ENCODE results near the gene COL6A3.

COL6A3 gene

DNA sequence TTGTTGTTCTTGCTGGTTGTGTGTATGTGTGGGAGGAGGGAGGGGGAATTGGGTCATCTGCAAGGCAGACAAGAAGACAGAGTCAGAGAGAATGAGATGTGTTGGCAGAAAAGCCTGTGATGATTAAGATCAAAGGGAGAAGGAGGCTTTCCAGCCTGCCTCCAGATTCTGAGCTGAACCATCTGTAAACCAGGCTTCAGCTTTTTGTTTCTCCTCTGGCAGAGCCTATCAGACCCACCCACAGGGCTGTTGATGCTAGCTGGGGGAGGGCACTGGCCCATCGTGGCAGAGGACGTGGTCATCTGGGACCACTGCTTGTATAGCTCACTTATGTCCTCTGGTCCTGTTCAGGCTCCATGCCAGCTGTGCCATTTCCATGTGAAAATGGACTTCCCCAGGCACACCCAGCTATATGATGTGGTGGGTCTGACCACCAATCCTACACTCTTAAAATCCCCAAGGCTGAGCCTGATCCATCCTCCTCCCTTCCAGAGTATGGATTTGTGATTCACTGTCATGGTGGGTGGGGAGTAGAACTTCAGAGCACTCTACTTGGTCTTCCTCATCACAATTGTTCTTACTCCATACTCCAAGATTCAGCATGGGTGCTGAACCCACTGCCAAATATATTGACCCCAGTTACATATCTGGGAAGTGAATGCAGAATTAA, 27.8 kb upstream of the COL6A3 start:
- DNase-seq = peak; percentile 50

DNA sequence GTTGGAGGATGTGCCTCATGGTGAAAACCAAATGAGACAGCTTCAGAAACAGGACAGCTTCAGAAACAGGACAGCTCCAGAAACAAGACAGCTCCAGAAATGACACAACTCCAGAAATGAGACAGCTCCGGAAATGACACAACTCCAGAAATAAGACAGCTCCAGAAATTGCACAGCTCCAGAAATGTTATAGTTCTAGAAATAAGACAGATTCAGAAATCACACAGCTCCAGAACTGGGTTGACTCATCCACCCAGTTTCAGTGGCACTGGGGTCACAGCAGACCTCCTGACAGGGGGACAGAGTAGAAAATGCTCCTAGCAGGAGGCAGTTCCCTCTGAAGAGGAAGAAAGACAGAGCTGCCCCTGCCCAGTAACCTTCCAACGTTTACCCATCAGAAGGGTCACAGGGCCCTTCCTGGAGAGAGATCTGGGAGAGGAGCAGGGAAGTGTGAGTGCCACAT, 26.9 kb upstream of the COL6A3 start:
- no peak for DNase-seq

DNA sequence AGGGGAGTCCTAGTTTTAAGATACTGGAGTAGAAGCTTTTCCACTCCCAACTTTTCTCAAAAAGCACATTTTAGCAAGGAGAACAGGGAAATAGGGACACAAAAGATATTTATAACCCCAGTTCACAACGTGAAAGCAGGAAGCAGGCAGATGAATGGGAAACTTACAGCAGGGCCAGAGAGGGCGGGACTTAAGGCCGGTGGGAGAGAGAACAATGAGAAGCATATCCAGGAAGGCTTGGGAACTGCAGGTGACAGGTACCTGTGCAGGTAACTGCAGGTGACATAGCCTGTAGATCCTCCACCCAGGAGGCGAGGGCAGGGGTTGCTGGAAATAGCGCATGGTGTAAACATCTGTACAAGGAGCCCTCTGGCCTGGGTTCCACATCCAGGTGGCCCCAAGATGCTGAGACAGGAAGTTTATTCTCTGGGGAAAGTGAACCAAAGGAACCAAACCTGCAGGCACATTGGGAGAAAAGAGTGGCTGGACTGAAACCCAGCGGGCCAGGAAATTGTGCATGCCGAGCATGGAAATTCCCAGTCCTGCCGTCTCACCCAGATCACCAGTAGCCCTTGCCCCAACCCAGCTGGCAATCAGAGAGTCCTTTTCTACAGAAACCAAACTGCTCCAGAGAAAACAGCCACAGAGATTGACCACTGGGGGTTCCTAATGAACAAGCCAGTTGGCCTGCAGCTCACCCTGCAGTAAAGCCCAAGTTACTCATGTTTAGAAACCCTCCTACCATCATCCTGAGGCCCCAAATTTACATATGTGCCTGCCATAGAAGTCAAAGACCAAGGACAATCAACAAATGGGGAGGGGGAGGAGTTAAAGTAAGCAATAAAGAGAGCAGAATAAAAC, 24.3 kb upstream of the COL6A3 start:
- no peak for DNase-seq

DNA sequence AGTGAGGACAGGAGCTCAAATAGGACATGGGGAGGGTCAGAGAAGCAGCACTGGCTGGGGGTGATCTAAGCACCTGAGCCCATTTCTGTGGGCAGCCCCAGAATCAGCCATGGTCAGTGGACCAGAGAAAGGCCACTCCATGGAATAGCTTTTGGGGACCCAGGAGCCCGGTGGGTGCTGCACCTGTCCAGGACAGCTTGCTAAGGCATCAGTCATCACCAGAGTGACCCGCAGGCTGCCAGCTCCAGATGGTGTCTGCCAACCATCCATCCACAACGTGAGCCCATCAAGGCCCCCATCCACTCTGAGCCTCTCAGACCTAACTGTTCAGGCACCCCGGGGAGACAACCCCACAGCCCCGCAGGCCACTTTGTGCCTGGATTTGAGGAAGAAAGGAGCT, 23.6 kb upstream of the COL6A3 start:
- DNase-seq = no peak

DNA sequence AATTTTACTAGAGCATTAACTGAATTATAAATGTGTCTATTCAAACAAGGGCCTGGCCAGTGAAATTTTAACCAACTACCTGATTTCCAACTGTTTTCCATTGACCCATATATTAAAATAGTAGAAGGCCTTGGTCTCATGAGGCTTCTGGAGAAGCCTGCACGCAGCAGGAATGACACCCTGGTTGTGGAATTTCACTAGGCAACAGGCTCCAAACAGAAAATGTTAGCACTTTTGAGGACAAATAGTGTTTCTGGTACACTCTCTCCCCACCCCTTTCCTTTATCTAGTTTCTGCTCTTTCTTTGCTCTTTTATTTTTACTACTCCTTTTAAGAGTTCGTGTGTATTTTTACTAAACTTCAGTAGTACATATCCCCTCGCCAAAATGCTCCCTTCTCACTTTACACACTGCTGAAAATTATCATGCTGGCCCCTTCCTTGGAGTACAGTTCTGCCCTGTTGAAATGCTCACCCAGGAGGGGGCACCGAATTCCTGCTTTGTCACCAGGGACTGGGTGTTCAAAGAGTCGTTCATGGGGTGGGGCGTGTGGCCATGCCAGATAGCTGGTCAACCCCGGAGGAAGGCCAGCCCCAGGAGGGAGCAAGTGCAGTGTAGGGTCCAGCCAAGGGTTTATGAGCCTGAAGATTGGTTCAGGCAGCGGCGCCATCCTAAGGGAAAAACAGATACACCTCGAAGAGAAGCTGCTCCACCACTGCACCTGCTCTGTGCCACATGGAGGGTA, 22.1 kb upstream of the COL6A3 start:
- DNase-seq = no peak

DNA sequence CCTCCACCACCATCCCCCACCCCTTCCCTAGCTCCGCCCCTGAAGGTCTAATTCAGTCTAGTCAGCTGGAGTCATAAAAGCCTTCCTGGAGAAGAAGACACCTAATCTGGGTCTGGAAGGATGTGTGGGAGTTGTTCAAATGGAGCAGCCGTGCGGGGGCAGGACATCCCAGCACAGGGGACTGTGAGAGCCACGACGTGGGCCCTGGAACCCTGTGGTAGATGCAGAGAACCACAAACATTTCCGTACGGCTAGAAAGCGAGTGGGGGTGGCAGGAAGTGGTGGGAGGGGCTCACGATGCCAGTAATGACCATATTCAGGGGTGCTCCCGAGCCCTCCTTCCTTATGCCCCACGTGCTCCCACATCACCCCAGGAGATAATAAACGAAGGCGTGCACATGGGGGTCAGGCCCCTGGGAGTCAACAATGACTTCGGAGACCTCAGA, 20.9 kb upstream of the COL6A3 start:
- peak; percentile 76 for DNase-seq

DNA sequence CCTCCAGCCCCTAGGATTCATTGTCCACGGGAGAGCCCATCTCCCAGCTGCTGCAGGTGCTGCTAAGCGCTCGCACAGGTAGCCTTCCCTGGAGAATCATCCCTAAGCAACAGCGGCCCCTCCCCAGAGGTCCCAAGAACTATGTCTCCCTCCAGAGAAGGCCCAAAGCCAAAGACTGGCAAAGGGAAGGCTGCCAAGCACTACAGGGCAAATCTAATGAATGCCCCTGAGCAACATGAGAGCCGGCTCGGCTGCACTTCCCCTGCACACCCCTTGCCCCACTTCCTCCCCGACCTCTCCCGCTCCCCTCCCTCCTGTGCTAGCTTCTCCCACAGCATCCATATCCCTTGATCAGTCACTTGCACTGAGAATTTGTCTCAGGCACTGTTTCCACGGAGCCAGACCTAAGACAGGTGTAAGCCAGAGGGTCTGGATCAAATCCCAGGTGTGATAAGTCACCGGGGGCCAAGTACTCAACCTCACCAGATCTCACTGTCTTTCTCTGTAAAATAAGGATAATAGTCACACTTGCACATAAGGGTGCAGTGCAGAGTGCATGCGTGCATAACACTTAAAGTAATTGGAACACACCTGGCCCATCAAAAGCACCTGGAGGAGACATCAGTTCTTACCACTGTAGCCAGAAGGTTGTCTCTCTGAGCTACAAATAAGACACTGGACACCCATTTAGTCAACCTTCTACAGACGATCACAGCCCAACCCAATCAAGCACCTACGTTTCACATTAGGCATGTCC, 20.1 kb upstream of the COL6A3 start:
- no peak for DNase-seq

DNA sequence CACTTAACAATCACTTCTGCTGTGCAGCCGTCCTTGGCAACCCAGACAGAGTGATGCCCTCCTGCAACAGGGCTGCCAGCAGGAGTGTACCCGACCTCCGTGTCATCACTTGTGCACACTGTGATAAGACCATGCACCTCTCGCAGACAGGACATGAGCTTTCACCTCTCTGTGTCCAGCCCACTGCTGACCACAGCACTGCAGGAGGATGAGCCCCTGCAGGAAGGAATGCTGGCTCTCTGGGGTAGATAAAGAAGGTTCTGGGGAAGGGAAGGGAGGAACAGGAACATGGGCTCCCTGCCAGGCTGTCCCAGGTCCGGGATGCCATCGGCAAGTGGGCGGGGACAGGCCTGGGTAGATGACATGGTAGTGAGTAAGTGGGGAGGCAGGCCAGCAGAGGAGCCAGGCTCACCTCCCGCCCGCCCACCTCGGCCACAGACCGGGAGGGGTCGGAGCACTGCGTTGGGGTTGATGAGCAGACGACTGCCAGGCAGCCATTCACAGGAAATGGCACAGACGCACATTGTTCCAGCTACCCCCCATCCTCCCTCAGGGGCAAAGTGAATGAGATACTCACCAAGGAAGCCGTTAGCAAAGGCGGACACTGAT, 18.6 kb upstream of the COL6A3 start:
- DNase-seq = peak; percentile 72

DNA sequence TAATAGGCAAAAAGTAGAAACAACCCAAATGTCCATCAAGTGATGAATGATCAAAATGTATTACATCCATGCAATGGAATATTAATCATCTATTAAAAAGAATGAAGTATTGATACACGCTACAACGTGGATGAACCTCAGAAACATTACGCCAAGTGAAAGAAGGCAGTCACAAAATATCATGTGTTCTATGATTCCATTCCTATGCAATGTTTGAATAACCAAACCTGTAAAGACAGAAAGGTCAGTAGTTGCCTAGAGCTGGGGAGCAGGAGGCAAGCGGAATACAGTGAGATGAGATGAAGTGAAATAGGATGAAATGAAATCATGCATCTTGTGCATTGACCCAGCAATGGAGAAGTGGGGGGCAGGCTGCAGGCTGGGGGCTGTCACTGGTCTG, 17.9 kb upstream of the COL6A3 start:
- DNase-seq = no peak

DNA sequence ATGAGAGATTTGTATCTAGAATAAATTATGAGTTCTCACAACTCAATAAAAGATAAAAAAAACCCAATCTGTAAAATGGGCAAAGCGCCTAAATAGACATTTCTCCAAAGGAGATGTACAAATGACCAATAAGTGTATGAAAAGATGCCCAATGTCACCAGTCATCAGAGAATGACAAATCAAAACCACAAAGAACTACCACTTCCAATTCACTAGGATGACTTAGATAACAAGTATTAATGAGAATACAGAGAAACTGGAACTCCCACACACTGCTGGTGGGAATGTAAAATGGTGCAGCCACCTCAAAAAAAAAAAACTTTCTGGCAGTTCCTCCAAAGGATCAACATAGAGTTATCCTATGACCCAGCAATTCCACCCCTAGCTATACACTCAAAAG, 17.4 kb upstream of the COL6A3 start:
- no peak for DNase-seq

DNA sequence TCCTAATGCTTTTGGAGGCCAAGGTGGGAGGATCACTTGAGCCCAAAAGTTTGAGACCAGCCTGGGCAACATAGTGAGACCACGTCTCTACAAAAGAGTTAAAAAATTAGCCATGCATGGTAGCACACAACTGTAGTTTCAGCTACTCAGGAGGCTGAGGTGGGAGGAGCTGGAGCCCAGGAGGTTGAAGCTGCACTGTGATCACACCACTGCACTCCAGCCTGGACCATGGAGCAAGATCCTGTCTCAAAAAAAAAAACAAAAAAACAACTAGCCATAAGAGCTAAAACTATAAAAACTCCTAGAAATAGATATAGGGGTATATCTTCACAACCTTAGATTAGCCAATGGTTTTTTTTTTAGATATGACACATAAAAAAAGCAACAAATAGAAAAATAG, 16.9 kb upstream of the COL6A3 start:
- no peak for DNase-seq

DNA sequence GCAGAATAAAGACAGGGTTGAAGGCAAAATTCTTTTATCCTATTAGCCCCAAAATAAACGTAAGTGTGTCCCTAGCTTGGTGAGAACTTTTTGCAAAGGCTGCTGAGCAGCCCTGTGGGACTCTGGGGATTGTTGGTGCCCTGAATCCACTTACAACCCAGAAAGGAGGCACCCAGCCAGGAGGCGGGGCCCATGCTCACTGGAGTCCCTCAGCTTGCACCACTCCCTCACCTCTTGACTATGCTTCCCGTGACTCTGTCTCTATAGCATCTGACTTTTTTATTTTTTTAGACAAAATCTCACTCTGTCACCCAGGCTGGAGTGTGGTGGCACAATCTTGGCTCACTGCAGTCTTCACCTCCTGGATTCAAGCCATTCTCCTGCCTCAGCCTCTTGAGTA, 15.8 kb upstream of the COL6A3 start:
- peak; percentile 22 for DNase-seq

DNA sequence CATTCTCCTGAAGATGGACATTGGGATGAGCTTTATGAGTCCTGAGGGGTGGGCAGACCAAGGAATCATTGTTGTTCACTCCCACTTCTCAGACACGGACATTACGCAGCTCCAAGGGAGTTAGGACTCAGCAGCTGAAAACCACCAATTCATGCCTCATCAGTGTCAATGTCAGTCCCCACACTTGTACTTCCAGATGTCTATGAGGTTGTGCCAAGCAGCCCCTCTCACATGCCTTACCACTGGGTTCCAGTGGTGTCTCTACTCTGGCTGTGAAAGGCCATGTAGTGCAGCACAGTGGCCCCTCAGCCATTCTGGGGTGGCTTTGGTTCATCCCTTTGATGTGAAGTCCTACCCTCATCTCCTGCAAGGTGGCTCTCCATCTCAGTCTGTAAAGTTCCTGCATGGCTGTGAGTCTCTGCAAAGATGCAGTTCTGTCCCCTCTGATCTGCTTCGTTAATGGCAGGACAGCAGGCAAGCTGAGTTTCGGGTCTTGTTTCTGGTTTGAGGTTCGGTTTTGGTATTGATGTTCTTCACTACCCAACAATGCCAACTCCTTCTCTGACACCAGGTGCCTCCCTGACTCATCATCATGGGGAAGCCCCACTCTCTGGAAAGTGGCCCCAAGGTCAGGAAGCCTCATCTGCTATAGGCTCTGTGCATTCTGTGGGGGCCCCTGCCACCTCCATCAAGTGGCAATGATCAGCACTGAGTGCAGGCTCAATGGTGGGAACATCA, 14.0 kb upstream of the COL6A3 start:
- DNase-seq = peak; percentile 34

DNA sequence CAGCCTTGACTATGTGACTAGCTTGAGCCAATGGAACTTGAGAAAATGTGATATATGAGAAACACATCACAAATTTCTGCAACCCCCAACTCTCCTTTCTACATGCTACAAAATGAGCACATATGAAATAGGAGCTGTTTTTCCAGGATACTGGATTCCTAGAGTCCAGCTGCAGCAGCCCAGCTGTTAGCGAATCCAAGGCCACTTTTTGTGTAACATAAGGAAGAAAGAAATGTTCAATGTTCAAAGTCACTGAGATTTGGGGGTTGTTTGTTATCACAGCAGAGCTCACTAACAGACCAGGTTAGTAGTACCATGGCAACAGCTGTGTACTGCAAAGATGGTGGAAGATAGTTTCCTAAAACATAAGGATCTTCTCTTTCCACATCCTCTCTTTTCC, 12.6 kb upstream of the COL6A3 start:
- DNase-seq = no peak

DNA sequence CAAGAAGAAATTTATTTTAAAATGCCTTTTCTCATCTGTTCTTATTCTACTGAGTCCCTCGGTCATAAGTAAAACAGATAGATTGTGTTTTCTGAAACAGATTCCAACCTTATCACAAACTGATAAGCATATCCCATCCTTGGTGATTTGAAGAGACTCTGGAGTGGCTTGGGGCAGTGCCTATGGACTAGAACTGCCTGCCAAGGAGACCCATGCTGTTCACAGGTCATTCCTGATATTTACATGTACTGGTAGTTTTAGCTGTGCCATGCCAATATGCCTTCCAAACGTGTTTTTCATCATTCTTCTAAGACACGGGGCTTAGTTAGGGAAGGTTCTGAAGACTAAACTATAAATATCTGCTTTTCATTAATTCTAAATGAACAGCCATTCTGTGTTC, 11.4 kb upstream of the COL6A3 start:
- DNase-seq = no peak

DNA sequence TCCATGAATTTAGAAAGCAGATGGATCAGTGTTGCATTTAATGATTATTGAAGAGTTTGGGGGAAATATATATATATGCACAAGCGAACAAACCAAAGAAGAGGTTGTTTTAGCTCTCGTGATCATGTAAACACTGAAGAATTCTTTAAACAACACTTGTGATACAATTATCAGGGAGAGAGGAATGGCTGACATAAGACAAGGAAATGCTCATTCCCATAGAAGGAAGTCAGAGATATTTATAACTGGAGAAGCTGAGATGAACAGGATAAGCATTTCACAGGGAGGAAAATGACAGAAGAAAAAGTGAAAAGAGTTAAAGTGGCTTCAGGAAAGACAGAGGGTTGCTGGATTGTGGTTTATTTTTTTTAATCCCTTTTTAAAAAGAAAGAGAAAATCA, 10.6 kb upstream of the COL6A3 start:
- no peak for DNase-seq

DNA sequence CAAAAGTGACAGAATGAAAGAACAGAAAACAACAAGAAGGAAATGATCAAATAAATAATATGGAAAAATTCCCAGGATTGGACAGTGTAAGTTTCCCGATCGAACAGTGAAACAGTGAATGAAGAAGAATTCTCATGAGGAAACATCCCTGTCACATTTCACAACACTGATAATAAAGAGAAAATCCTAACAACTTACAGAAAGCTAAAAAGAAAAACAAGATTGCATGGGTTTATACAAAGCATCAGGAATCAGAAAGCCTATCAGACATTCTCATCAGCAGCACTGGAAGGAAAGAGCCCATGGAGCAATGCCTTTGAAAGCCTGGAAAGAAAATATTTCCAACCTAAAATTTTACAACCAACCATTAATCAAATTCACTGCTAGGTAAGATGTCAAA, 9.9 kb upstream of the COL6A3 start:
- DNase-seq = no peak

DNA sequence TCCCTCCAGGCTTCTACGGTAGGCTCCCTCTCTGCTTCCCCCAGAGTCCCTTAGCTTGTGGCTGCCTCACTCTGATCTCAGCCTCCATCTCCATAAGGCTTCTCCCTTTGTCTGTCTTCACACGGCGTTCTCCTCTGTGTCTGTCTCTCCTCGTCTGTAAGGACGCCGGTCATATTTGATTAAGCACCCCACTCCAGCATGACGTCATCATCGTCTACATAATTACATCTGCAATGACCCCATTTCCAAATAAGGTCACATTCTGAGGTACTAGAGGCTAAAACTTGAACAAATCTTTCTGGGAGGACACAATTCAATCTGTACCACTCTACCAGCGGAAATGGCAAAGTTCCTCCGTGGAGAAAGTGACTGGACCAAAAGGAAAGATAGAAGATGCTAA, 8.3 kb upstream of the COL6A3 start:
- no peak for DNase-seq

DNA sequence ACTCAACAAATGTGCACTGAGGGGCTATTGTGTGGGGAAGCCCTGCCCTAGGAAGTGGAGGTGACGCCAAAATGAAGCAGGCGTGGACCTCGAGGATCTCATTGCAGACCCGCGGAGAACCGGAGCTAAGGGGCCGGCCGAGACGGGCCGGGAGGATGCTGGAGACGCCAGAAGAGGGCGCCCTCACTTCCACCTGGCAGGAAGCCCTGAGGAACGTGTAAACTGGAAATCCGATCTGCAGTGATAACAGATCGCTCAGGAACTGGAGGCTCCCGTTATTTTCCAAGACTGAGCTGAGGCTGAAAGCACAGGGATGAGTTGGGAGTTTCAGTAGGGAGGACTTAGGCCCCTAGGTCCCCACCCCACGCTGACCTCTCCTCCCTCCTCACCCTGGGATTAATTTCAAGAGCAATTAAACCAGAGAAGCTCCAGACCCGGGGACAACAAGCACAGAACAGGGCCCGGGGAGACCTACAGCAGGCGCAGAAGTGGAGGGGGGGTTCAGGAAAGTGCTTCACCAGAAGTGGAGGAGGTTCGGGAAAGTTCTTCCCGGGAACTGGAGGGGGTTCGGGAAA, 7.7 kb upstream of the COL6A3 start:
- peak; percentile 81 for DNase-seq

DNA sequence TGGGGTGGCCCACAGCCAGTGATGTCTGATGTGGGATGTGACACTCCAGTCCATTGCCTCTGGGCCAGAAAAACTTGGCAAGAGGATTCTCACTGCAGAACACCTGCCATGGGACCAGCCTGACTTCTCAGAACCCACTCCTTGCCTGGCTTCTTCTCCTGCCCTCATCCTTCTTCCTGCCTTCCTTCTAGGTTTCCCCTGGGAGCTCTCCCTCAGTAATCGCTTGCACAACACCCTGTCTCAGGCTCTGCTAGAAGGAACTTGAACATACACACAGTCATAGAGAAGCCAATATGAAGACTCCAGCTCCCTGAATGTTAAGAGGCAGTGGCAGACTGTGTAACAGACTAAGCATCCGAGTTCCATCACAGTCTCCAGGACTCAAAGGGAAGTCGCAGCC, 4.3 kb upstream of the COL6A3 start:
- DNase-seq = no peak

Data from CD4-positive, alpha-beta T cell treated with Interleukin-17A for 1 hour (primary cell).